Measurements from ENCODE around the gene TTR.

TTR gene

DNA sequence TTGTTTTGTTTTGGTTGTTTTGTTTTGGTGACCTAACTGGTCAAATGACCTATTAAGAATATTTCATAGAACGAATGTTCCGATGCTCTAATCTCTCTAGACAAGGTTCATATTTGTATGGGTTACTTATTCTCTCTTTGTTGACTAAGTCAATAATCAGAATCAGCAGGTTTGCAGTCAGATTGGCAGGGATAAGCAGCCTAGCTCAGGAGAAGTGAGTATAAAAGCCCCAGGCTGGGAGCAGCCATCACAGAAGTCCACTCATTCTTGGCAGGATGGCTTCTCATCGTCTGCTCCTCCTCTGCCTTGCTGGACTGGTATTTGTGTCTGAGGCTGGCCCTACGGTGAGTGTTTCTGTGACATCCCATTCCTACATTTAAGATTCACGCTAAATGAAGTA is at the start of gene TTR:
TTR (plus strand) TSS at position 250 of the 400 bp plus-strand sequence; CDS start at position 276, 26 bp downstream.
- no peak for DNase-seq (ENCODE audit: low read depth)

DNA sequence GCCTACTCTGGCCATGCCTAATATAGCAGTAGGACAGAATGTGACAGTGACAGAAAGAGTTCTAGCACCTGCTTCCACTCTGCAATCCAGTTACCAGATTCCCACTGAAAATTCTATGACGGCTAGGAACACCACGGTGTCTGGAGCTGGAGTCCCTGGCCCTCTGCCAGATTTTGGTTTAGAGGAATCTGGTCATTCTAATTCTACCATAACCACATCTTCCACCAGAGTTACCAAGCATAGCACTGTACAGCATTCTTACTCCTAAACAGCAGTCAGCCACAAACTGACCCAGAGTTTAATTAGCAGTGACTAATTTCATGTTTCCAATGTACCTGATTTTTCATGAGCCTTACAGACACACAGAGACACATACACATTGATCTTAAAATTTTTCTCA is 45.2 kb upstream of the TTR start:
- no peak for DNase-seq (ENCODE audit: low read depth)

DNA sequence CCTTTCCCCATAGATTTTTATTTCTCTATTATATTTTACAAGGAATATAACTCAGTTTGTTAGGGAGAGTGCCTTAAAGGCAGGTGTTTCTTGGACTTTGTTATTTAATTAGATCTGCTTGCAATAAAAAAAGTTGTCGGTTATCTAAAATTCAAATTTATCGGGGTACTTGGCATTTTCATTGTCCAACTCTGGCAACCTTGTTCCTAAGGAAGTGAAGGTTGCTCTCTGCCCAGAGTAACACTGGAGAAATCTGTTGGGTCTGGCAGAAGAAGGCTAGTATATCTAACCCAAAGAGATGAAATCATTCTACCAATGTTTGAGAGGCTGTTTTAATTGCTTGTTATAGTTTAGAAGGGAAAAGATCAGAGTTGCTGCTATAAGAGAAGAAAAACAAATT is 42.8 kb upstream of the TTR start:
- DNase-seq (ENCODE audit: low read depth) = no peak

DNA sequence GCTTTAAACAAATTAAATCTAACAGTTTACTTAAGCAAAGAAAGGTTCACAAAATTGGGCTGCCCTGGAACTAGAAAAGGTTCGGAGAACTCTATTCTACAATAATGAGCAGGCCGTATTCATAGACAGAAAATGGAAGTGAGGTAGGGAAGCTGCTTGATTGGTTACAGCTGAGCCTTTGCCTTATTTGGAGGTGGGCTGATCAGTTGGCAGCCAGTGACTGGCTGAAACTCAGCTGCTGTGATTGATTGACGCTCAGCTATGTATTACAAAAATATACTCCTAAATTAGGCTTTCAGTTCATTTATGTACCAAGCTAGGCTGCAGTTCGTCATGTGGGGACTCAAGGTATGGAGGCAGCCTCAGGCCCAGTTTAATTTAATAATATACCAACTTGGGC is 42.3 kb upstream of the TTR start:
- no peak for DNase-seq (ENCODE audit: low read depth)

DNA sequence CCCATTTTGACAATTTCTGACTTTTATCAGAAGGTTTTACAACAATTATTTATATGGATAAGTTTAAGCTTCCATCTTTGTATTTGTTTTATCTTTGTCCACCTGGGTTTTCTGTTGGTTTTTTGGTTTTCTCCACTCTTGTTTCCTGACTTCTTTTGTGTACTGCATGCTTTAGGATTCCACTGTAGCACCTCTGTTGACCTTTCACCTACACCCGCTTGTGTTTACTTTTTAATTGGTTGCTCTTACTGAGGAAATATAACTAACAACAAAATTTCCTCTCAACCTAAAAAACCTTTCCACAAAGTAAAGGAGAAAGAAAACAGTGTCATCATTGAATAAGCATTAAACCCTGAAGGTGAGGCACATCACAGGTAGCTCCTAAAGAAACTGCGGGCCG is 39.8 kb upstream of the TTR start:
- no peak for DNase-seq (ENCODE audit: low read depth)

DNA sequence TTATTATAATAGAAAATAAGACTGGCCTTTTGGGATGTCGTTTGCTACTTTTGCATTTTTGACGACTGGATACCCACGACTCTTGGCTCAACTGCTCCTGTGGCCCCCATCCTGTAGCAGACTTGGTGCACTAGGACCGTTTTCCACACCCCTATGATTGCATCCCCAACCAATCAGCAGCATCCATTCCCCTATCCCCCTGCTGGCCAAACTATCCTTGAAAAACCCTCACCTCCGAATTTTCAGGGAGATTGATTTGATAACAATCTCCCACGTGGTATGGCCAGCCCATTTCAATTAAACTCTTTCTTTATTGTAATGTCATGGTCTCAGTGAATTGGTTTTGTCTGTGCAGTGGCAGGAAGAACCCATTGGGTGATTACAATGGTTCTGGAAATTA is 37.9 kb upstream of the TTR start:
- DNase-seq (ENCODE audit: low read depth) = no peak

DNA sequence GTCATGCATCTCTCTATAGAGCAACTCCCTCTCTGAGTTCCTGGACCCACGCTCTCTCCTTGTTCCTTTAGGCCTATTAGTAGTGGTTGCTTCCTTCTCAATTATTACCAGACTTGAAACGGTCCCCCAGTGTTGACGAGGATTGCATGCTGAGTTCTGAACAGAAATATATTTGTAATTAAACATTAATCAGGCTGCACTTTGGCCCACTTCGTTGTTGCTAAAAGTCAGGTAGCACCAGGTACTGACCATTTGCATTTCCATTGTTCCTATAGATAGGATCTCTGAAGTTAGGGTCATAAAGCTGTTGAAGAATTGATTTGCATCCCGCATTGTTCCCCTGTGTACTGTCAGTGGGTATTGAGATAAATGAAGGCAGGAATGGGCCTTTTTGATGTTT is 36.9 kb upstream of the TTR start:
- no peak for DNase-seq (ENCODE audit: low read depth)

DNA sequence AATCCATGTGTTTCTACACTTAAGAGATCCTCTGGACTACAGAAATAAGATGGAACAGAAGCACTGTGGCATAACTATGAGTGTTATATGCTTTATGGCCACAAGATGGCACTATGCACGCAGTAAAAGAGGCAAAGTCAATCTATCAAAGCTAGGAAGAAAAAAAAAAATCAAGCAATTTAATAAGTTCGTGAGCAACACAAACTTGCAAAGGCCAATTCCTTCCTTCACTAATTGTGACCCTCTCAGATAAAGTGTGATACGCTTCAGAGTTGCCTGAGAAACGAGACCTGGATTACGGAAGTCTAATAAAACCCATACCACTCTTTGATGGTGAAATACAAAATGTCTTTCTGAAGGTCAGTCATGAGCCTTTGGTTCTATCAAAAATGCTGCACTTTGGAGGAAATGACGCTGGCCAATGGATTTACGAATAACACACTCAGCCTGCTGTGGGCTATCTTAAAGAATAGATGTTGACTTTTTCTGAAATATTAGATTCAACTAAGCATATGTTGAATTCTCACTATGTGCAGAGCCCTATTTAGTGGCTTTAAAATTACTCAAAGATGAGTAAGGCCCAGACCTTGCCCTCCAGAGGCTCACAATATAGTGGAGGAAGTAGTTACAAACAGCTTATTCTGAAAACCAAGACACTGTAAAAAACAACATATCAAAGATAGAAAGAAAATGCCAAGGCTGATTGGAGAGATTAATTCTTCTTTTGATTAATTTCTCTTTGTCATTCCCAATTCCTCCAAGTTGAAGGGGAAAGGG is 35.5 kb upstream of the TTR start:
- no peak for DNase-seq (ENCODE audit: low read depth)

DNA sequence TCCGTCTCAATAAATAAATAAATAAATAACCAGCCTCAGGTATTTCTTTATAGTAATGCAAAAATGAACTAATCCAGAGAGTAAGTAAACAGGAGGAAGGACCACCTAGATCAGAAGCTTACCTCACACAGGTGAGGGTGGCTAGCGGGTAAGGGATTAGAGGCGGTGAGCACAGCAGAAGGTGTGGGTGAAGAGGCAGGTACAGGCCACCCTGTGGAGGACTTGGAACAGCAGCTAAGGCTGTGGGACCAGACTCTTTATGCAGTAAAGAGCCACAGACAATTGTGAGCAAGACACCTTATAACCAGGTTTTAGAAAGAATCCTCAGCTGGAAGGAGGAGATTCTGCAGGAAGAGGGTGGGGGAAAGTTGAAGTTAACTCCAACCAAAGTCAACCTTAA is 34.2 kb upstream of the TTR start:
- DNase-seq (ENCODE audit: low read depth) = no peak

DNA sequence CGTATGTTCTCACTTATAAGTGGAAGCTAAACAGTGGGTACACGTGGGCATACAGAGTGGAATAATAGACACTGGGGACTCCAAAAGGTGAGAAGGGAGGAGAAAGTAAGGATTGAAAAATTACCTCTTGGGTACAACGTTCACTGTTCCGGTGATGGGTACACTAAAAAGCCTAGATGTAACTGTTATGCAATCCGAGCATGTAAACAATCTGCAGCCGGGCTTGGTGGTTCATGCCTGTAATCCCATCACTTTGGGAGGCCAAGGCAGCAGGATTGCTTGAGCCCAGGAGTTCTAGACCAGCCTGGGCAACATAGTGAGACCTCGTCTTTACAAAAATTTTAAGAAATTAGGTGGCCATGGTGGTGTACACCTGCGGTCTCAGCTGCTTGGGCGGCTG is 33.1 kb upstream of the TTR start:
- DNase-seq (ENCODE audit: low read depth) = no peak

DNA sequence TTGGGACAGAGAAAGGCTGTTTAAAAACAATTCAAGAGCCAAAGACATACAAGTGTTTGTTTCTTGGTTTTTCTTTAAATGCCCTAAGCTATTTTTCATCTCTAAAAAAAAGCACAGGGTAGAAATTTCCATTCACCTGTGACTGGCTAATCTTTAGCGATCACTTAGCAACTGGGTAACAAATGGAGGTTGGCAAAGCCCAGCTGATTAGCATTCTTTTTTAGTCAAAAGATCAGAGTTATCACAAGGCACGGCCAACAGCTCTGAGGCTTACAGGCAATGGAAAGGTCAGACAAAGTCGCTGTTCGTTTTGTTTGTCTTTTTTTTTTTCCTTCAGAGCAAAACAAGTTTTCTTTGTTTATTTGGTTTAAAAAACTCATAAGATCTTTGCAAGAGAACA is 29.0 kb upstream of the TTR start:
- no peak for DNase-seq (ENCODE audit: low read depth)

DNA sequence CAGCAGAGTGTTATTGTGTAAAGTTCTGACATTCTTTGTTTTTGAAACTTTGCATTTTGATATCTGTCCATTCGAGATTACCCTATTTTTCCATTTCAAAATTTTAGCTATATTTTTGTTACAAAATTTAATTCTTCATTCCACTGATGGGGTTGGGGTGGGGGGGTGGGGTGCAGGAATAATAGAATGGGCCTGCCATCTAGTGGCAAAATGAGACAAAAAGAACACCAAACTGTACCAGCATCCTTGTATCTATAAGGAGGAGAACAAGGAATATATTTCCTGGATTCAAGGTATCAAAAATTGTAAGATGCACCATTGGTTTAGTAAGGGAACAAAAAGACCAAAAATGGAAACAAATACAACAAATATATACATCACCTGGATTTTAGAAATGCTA is 27.9 kb upstream of the TTR start:
- no peak for DNase-seq (ENCODE audit: low read depth)

DNA sequence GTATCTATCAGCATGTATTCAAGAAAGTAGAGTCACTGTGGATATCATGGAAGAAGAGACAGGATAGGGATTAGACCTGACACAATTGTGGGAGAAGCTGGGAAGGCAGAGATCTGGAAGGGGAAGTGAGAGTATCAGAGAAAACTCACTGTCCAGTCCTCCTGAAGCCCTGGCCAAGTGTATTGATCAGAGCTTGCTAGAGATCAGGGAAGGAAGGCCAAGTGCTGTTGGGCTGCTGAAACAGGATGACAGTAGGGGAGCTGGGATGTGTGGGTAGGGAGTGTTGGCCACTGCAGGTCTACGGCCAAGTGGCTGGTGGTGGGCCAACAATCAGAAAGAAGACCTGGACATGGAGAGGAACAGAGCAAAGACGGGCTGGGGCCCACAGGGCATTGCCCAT is 26.3 kb upstream of the TTR start:
- DNase-seq (ENCODE audit: low read depth) = no peak

DNA sequence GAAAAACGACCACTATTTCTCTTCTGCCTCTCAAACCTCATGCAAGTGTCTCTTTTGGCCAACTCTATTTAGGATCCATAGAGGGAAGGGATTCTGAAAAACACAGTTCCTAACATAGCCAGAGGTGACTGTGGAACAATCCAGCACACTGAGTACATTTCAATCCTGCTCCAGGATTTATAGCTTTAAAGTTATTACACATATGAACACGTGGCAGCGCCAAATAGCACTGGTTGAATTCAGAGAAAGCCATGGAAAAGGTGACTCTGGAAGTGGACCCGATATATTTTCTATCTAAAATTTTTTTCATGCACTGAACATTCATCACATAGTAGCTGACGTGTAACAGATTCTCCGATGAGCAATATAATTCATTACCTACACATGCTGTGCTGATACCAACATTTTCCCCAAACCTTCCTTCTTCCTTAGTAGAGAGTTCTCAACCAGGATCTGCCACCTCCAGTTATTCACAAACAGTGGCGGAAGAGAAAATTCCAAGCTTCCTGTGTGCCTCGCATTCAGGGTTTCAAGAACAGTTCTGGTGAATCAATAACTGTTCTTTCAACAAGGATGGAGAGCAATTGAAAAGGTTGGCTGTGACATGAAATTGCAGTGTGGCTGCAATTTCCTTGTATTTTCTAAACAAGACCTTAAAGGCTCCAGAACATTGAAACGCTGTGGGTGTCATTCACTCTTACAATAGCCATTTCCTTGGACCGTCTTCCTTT is 25.7 kb upstream of the TTR start:
- DNase-seq (ENCODE audit: low read depth) = no peak

DNA sequence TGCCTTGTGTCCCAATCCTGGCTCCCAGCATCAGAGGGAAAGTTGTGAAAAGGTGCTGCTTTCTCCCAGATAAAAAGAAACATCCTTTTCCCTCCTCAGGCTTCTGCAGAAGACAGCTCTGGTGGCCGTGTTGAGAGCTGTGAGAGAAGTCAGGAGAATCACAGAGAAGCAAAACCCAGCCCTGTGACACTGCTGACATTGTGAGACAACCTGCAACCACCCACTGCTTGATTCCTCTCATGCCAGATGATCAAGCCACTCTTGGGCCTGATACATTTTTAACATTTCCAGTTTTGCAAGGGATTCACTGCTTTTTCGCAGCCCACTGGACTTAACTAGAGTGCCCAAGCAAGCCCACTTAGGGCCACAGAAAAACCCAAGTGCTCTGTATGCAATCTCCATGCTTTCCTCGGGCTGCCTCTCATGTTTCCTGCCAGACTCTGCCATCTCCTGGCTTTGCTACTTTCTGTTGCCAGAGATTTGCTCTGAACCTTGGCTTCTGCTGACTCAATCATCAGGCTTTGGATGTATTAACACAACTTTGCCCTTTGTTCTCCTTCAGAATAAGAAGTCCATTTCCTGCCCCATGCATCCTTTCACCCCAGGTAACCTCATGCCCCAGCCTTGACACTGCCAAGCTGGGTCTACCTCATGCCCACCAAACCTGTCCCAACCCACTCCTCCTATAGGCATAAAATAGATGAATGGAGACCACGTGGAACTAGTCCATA is 24.9 kb upstream of the TTR start:
- no peak for DNase-seq (ENCODE audit: low read depth)

DNA sequence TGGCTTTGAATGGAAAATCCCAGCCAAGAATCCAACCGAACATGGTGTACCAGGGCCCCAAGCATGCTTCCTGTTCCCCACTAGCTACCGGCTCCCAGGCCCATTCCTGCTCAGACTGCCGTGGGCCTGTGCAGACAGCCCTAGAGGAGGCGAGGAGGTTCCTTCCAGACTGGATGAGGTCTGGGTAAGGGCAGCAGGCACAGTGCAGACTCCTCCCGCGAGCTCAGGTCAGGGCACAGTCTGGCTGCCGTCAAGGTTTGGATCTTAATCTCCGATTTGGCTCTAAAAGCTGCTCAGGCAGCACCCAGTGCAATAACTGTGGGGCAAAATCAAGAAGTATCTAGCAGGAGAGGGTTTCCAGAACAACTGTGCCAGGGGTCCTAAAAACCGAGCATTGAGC is 19.3 kb upstream of the TTR start:
- no peak for DNase-seq (ENCODE audit: low read depth)

DNA sequence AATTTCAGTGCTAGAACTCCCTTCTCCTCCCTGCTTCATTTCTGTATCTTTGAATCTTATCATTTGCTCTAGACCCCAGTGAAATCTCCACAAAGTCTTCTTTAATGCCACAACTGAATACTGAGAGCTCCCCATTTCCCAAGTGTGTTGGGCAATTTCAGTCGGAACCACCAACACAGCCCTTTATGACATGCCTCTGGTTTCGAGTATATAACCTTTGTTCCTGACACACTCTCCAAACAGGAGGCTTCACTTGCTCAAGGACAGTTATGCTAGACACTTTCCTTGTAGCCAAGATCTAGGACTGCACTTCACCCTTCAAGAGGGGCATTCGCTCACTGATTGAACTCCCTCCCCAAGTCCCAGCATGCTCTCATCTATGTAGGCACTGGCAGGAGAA is 18.6 kb upstream of the TTR start:
- no peak for DNase-seq (ENCODE audit: low read depth)

DNA sequence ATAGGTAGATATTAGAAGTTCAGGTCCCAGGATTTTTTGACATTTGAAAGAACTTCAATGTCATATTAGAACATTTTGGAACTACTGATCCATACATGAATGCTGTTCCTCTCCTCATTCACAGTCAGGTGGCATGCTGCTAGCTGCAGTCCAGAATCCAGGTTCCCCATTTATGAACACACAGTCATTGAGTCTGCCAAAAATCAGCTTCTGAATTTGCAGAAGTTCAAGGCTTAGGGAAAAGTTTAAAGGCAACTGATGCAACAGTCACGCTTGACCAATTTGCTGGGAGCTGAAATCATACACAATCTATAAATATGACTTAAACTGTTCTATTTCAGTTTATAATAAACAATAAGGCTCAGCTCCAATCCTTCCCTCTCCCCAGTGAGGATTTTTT is 17.3 kb upstream of the TTR start:
- DNase-seq (ENCODE audit: low read depth) = no peak

DNA sequence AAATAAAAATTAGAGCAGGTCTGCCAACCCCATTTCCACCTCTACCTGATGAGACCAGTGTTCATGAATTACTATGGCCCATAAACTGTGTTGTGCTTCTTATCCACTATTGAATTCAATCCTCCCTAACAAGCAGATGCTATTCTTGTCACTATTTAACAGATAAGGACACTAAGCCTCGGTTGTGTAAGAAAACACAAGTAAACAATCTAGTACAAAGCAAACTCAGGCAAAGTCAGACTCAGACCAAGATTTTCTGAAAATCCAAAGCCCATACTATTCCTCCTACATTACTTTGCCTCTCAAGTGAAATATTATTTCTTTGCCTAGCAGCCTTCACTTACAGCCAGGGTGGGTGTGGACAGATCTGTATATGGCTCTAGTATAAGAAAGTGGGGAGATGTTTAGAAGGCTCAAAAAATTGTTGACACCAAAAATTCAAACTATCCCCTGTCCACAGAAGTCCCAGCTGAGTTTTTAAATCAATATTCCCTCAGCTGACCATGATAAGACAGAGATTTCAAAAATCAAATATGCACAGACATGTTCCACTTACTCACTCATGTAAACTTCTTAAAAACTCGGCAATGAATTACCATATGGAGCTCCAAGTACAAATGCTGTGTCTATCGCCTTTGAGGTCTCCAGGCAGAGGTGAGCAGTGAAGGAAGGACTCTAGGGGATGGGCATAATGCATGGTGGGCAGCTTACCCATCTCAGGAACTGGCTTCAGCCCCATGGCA is 16.0 kb upstream of the TTR start:
- no peak for DNase-seq (ENCODE audit: low read depth)

DNA sequence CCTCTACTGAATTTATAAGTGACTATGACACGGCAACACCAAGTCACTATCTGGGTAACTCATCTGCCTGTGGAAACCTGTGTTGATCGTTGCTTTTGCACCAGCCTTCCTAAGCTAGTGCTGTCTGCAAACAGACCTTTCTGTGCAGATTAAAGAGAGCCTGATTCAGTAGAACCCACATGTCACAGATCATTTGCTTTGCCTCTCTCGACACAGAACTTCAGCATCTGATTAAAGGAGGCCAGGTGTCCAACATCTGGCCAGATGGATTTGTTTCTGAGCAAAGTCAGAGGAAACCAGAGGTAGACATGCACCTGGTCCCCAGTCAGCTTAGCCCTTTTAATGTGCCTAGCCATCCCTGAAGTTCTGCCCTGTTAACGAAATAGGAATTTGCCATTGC is 15.0 kb upstream of the TTR start:
- no peak for DNase-seq (ENCODE audit: low read depth)

DNA sequence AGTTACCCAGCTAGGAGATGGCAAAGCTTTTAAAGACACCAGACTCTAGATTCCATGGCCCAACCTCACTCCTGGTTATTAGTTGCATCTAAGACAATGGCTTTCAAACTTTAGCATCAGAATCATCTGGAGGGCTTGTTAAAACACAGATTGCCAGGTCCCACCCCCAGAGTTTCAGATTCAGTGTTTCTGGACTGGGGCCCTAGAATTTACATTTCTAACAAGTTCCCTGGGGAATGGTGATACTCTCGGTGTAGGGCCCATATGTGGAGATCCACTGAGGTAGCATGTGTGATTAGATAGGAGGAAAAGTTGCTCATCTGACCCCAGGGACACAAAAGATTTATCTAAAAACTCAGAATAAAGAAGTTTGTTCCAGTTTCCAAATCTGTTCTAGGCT is 14.5 kb upstream of the TTR start:
- no peak for DNase-seq (ENCODE audit: low read depth)

DNA sequence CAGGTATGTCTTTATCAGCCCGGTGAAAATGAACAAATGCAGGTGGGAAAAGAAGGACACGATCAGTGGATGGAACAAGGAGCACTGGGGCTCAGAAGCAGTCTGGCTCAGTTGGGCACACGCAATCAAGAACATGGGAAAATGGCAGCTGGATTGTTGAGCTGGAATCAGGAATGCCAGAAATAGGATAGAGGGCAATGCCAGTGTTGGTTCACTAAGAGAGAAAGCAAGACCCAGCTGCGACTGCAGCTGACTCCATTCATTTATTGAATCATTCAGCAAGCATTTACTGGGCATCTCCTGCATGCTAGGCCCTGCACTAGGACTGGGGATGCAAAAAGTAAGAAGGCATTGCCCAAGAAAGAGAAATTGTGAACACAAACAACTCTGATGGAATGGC is 13.6 kb upstream of the TTR start:
- DNase-seq (ENCODE audit: low read depth) = no peak

DNA sequence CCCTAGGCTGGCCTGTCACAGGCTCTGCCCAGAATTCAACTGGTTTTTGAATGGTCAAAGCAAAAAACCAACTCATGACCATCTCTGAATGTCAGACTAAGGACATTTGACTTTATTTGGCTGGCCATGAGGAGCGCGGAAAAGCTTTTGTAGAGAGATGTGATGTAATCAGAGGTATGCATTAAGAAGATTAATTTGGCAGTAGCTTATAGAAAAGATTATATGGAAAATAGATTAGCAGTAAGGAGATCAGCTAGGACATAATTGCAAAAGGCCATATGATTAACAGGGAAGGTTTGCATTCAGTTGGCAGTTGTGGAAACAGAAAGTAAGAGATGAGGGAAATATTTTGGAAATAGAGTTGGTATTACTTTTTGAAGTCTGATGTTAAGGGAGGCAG is 12.3 kb upstream of the TTR start:
- no peak for DNase-seq (ENCODE audit: low read depth)
